HG03108 (cell line): ENCODE results near the gene PTCSC3.

Experiments
- ATAC-seq: cut with Tn5 transposase; IDR thresholded peaks from one replicate; pipeline ENCODE4 v1.9.1; 2021; ENCODE audit warnings: moderate library complexity; ENCODE audit not compliant: unreplicated experiment

Gene PTCSC3

GRCh38 chr14:36086629-36087395 is 89.7 kb downstream of the PTCSC3 start:
- ATAC-seq: no peak

DNA sequence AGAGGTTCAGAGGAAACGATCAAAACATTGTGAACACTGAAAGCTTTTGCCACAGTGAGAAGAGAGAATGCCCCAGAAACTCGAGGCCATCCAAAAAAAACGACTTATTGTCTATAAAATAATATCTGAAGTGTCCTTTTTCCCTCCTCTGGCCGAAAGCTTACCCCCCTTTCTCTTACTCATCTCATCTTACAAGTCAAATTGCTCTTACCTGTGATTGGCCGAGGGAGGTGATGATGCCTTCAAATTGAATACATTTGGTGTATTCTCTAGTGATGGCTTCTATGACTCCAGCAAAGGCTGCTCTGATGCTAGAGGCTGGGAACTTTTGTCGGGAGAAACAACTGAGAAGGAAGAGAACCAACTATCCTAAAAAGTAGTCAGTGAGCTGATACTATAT is 90.7 kb downstream of the PTCSC3 start:
- no peak for ATAC-seq
